ENCODE results near the gene GAB2. TPM values are rescaled to one million over a fixed set of nuclear protein-coding genes. Genes with fewer than 3 reads are reported as not detected.
"Not testable (repeated sequence)": the region's sequence is repeated elsewhere in the genome, so short reads cannot be mapped to it uniquely, and the experiment has no call there.

The GAB2 gene
- total RNA-seq, 2 experiments from 2014 or later = 1.4 to 1.8 TPM

- H3K4me1 Mint-ChIP-seq (ENCODE audit: low read depth) = peaks cover 4% of the 10 kb centered on the region
- no peak overlapping the region for H3K27ac Mint-ChIP-seq
- TF ChIP-seq CTCF (IDR thresholded peaks at IDR 0.05) = no peak
- no peaks in the 10 kb centered on the region for H3K27me3 Mint-ChIP-seq
- ChIA-PET POLR2A (interaction anchor here (1.4 kb wide), 1 partner anchor 36 kb away, joined by 3 read pairs; no protein-coding TSS in a partner anchor), CTCF (no interaction called here)
- intact Hi-C loops (cut with micrococcal nuclease) = no loop called here
- DNase-seq (no peak), ATAC-seq (no peak)
- H3K36me3 Mint-ChIP-seq (ENCODE audit: low read depth) = peaks cover 18% of the 10 kb centered on the region
- H3K9me3 Mint-ChIP-seq = peaks cover 8% of the 10 kb centered on the region
- no peak overlapping the region for H3K4me3 Mint-ChIP-seq
Observed at GRCh38 chr11:78179459-78180071, 238.1 kb downstream of the GAB2 start.

- Mint-ChIP-seq H3K27me3 (no peaks in the 10 kb centered on the region), H3K4me1 (ENCODE audit: low read depth) (peaks cover 4% of the 10 kb centered on the region), H3K27ac (no peak overlapping the region), H3K36me3 (ENCODE audit: low read depth) (peaks cover 22% of the 10 kb centered on the region), H3K4me3 (no peak overlapping the region), H3K9me3 (peaks cover 8% of the 10 kb centered on the region)
- TF ChIP-seq CTCF (IDR thresholded peaks at IDR 0.05) = no peak
- DNase-seq (no peak), ATAC-seq (no peak)
- CTCF ChIA-PET = no interaction called here
- intact Hi-C loops (cut with micrococcal nuclease) = no loop called here
- POLR2A ChIA-PET = no interaction called here
Observed at GRCh38 chr11:78177216-78177615, 240.4 kb downstream of the GAB2 start.

GRCh38 chr11:78176605-78177141 lies 240.9 kb downstream of the GAB2 start:
- Mint-ChIP-seq H3K9me3 (peaks cover 8% of the 10 kb centered on the region), H3K36me3 (ENCODE audit: low read depth) (peaks cover 22% of the 10 kb centered on the region), H3K27me3 (no peaks in the 10 kb centered on the region), H3K4me1 (ENCODE audit: low read depth) (peaks cover 4% of the 10 kb centered on the region), H3K4me3 (no peak overlapping the region), H3K27ac (no peak overlapping the region)
- intact Hi-C loops (cut with micrococcal nuclease) = no loop called here
- TF ChIP-seq CTCF (IDR thresholded peaks at IDR 0.05) = no peak
- DNase-seq = no peak
- no peak for ATAC-seq
- CTCF ChIA-PET = no interaction called here
- POLR2A ChIA-PET = no interaction called here

GRCh38 chr11:78175862-78176261 lies 241.8 kb downstream of the GAB2 start:
- H3K4me3 Mint-ChIP-seq; intact Hi-C loops (cut with micrococcal nuclease); H3K27ac Mint-ChIP-seq; CTCF ChIA-PET; ATAC-seq; POLR2A ChIA-PET; H3K4me1 Mint-ChIP-seq (ENCODE audit: low read depth); H3K27me3 Mint-ChIP-seq; H3K9me3 Mint-ChIP-seq; DNase-seq: not testable (repeated sequence)
- peaks cover 18% of the 10 kb centered on the region for H3K36me3 Mint-ChIP-seq (ENCODE audit: low read depth)

GRCh38 chr11:78171951-78172350 lies 245.7 kb downstream of the GAB2 start:
- no peak for TF ChIP-seq CTCF (IDR thresholded peaks at IDR 0.05)
- intact Hi-C loops (cut with micrococcal nuclease) = no loop called here
- DNase-seq = no peak
- H3K9me3 Mint-ChIP-seq = no peaks in the 10 kb centered on the region
- no peaks in the 10 kb centered on the region for H3K27me3 Mint-ChIP-seq
- CTCF ChIA-PET = no interaction called here
- H3K4me3 Mint-ChIP-seq = no peak overlapping the region
- POLR2A ChIA-PET = no interaction called here
- no peak for ATAC-seq
- no peak overlapping the region for H3K27ac Mint-ChIP-seq
- H3K36me3 Mint-ChIP-seq (ENCODE audit: low read depth) = peaks cover 15% of the 10 kb centered on the region
- H3K4me1 Mint-ChIP-seq (ENCODE audit: low read depth) = no peaks in the 10 kb centered on the region

Measured in activated CD8-positive, alpha-beta T cell treated with anti-CD3 and anti-CD28 coated beads for 36 hours (primary cell).